Ammon's horn (tissue), 1 donor: ENCODE measurements around the gene ZNF592.

Experiments used
- DNase-seq: peaks from one replicate; pipeline ENCODE4 v3.0.0-alpha.2; 2016; ENCODE audit warnings: low spot score

ZNF592 gene

GRCh38 chr15:84775867-84776449 is 27.6 kb downstream of the ZNF592 start:
- no peak for DNase-seq

GRCh38 chr15:84778194-84778593 is 29.8 kb downstream of the ZNF592 start:
- no peak for DNase-seq

GRCh38 chr15:84780492-84780891 is 32.1 kb downstream of the ZNF592 start:
- no peak for DNase-seq

GRCh38 chr15:84781495-84781894 is 33.1 kb downstream of the ZNF592 start:
- DNase-seq: no peak

GRCh38 chr15:84782346-84782745 is 34.0 kb downstream of the ZNF592 start:
- no peak for DNase-seq

- DNase-seq: no peak
Measured at GRCh38 chr15:84783493-84784251, 35.3 kb downstream of the ZNF592 start.

GRCh38 chr15:84784262-84784661 is 35.9 kb downstream of the ZNF592 start:
- no peak for DNase-seq

- DNase-seq: no peak
Measured at GRCh38 chr15:84785053-84785452, 36.7 kb downstream of the ZNF592 start.

- DNase-seq: no peak
Measured at GRCh38 chr15:84788500-84788899, 40.1 kb downstream of the ZNF592 start.

GRCh38 chr15:84789762-84790161 is 41.4 kb downstream of the ZNF592 start:
- no peak for DNase-seq

- DNase-seq: no peak
Measured at GRCh38 chr15:84790676-84791075, 42.3 kb downstream of the ZNF592 start.

- DNase-seq: no peak
Measured at GRCh38 chr15:84791763-84792162, 43.4 kb downstream of the ZNF592 start.

GRCh38 chr15:84793431-84794161 is 45.2 kb downstream of the ZNF592 start:
- no peak for DNase-seq

GRCh38 chr15:84794162-84794547 is 45.8 kb downstream of the ZNF592 start:
- DNase-seq: no peak

- DNase-seq: no peak
Measured at GRCh38 chr15:84795186-84795585, 46.8 kb downstream of the ZNF592 start.

GRCh38 chr15:84797212-84797611 is 48.8 kb downstream of the ZNF592 start:
- DNase-seq: no peak

- DNase-seq: no peak
Measured at GRCh38 chr15:84797801-84798200, 49.4 kb downstream of the ZNF592 start.

- DNase-seq: no peak
Measured at GRCh38 chr15:84798436-84798946, 50.1 kb downstream of the ZNF592 start.

GRCh38 chr15:84799511-84800187 is 51.3 kb downstream of the ZNF592 start:
- DNase-seq: no peak

- DNase-seq: no peak
Measured at GRCh38 chr15:84800365-84800806, 52.0 kb downstream of the ZNF592 start.

GRCh38 chr15:84804005-84804900 is 55.9 kb downstream of the ZNF592 start:
- DNase-seq: no peak
